ENCODE data around the gene NECAP2. TPM values are rescaled to one million over a fixed set of nuclear protein-coding genes. Genes with fewer than 3 reads are reported as not detected.

NECAP2 gene
- total RNA-seq, 2 experiments from 2014 or later = 51.8 to 59.0 TPM

GRCh38 chr1:16449065-16449464 is 8.5 kb downstream of the NECAP2 start:
- Histone ChIP-seq H3K4me1 (ENCODE audit: insufficient read depth, low read length, poor library complexity, severe bottlenecking) (peaks cover 23% of the 10 kb centered on the region), H3K79me2 (ENCODE audit: insufficient read depth, low read depth, low read length) (no peaks in the 10 kb centered on the region), H3K4me2 (ENCODE audit: low read length) (no peak overlapping the region), H3K9me2 (ENCODE audit: insufficient read depth, low read length) (no peaks in the 10 kb centered on the region), H3K36me3 (ENCODE audit: insufficient read depth, low read length) (peaks cover 94% of the 10 kb centered on the region), H2AFZ (ENCODE audit: low read length) (no peak overlapping the region), H4K20me1 (ENCODE audit: insufficient read depth, low read length) (no peaks in the 10 kb centered on the region), H3K4me3 (ENCODE audit: low read depth, low read length, poor library complexity, severe bottlenecking) (no peak overlapping the region), H3K9me3 (ENCODE audit: low read length) (no peaks in the 10 kb centered on the region), H3K27ac (ENCODE audit: low read depth, low read length, poor library complexity, severe bottlenecking) (no peak overlapping the region)
- ChIA-PET CTCF (ENCODE audit: unreplicated experiment) (no interaction called here), POLR2A (interaction anchor here (0.6 kb wide), 1 partner anchor 877 kb away, joined by 5 read pairs; no protein-coding TSS in a partner anchor)
- TF ChIP-seq, protein P1, sequence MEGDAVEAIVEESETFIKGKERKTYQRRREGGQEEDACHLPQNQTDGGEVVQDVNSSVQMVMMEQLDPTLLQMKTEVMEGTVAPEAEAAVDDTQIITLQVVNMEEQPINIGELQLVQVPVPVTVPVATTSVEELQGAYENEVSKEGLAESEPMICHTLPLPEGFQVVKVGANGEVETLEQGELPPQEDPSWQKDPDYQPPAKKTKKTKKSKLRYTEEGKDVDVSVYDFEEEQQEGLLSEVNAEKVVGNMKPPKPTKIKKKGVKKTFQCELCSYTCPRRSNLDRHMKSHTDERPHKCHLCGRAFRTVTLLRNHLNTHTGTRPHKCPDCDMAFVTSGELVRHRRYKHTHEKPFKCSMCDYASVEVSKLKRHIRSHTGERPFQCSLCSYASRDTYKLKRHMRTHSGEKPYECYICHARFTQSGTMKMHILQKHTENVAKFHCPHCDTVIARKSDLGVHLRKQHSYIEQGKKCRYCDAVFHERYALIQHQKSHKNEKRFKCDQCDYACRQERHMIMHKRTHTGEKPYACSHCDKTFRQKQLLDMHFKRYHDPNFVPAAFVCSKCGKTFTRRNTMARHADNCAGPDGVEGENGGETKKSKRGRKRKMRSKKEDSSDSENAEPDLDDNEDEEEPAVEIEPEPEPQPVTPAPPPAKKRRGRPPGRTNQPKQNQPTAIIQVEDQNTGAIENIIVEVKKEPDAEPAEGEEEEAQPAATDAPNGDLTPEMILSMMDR (conservative IDR thresholded peaks at IDR 0.05; ENCODE audit: low read length) = no peak
- TF ChIP-seq EZH2phosphoT487 (IDR thresholded peaks at IDR 0.05; ENCODE audit: borderline replicate concordance, low read depth, low read length) = no peak
- intact Hi-C loops (cut with micrococcal nuclease; ENCODE audit: unreplicated experiment) = no loop called here
- DNase-seq (ENCODE audit: low spot score) = no peak
- BruUV-seq (replicated peaks) = no TSS peak

- H3K27ac ChIP-seq (ENCODE audit: low read depth, low read length, poor library complexity, severe bottlenecking) = no peak overlapping the region
Observed at GRCh38 chr1:16449666-16450065, 9.1 kb downstream of the NECAP2 start.

GRCh38 chr1:16450863-16451481 is 10.4 kb downstream of the NECAP2 start:
- intact Hi-C loops (cut with micrococcal nuclease; ENCODE audit: unreplicated experiment) = no loop called here
- H3K4me2 ChIP-seq (ENCODE audit: low read length) = peak overlapping the region; percentile 53
- H3K36me3 ChIP-seq (ENCODE audit: insufficient read depth, low read length) = peaks cover 96% of the 10 kb centered on the region
- H3K27ac ChIP-seq (ENCODE audit: low read depth, low read length, poor library complexity, severe bottlenecking) = no peak overlapping the region
- H4K20me1 ChIP-seq (ENCODE audit: insufficient read depth, low read length) = no peaks in the 10 kb centered on the region
- no TSS peak for BruUV-seq (replicated peaks)
- no peaks in the 10 kb centered on the region for H3K9me2 ChIP-seq (ENCODE audit: insufficient read depth, low read length)
- ChIA-PET CTCF (ENCODE audit: unreplicated experiment) (no interaction called here), POLR2A (no interaction called here)
- H3K4me1 ChIP-seq (ENCODE audit: insufficient read depth, low read length, poor library complexity, severe bottlenecking) = peaks cover 23% of the 10 kb centered on the region
- H3K79me2 ChIP-seq (ENCODE audit: insufficient read depth, low read depth, low read length) = no peaks in the 10 kb centered on the region
- no peak for DNase-seq (ENCODE audit: low spot score)
- TF ChIP-seq, protein P1 (conservative IDR thresholded peaks at IDR 0.05; ENCODE audit: low read length) = no peak
- TF ChIP-seq EZH2phosphoT487 (IDR thresholded peaks at IDR 0.05; ENCODE audit: borderline replicate concordance, low read depth, low read length) = no peak
- no peaks in the 10 kb centered on the region for H3K9me3 ChIP-seq (ENCODE audit: low read length)
- no peak overlapping the region for H3K4me3 ChIP-seq (ENCODE audit: low read depth, low read length, poor library complexity, severe bottlenecking)
- H2AFZ ChIP-seq (ENCODE audit: low read length) = no peak overlapping the region

More at GRCh38 chr1:16449666-16450065, 9.1 kb downstream of the NECAP2 start:
- H3K79me2 ChIP-seq (ENCODE audit: insufficient read depth, low read depth, low read length) = no peaks in the 10 kb centered on the region
- ChIA-PET POLR2A (interaction anchor here (0.6 kb wide), 1 partner anchor 878 kb away, joined by 5 read pairs; no protein-coding TSS in a partner anchor), CTCF (ENCODE audit: unreplicated experiment) (no interaction called here)
- H3K9me2 ChIP-seq (ENCODE audit: insufficient read depth, low read length) = no peaks in the 10 kb centered on the region
- H3K4me1 ChIP-seq (ENCODE audit: insufficient read depth, low read length, poor library complexity, severe bottlenecking) = peaks cover 23% of the 10 kb centered on the region
- H4K20me1 ChIP-seq (ENCODE audit: insufficient read depth, low read length) = no peaks in the 10 kb centered on the region
- no peak overlapping the region for H3K4me3 ChIP-seq (ENCODE audit: low read depth, low read length, poor library complexity, severe bottlenecking)
- intact Hi-C loops (cut with micrococcal nuclease; ENCODE audit: unreplicated experiment) = no loop called here
- DNase-seq (ENCODE audit: low spot score) = no peak
- TF ChIP-seq EZH2phosphoT487 (IDR thresholded peaks at IDR 0.05; ENCODE audit: borderline replicate concordance, low read depth, low read length) = no peak
- TF ChIP-seq, protein P1 (conservative IDR thresholded peaks at IDR 0.05; ENCODE audit: low read length) = no peak
- peaks cover 95% of the 10 kb centered on the region for H3K36me3 ChIP-seq (ENCODE audit: insufficient read depth, low read length)
- H2AFZ ChIP-seq (ENCODE audit: low read length) = no peak overlapping the region
- no peak overlapping the region for H3K4me2 ChIP-seq (ENCODE audit: low read length)
- BruUV-seq (replicated peaks) = no TSS peak
- H3K9me3 ChIP-seq (ENCODE audit: low read length) = no peaks in the 10 kb centered on the region

All from OCI-LY7 (cell line).